ENCODE results near the gene PRDM16.

- no peak for TF ChIP-seq POLR2A (IDR thresholded peaks at IDR 0.05; ENCODE audit: borderline replicate concordance, extremely low read depth, insufficient read depth, insufficient read length)
- TF ChIP-seq CTCF (IDR thresholded peaks at IDR 0.05 in 2 of 3, conservative IDR thresholded peaks at IDR 0.05 in 1 of 3; ENCODE audit: borderline replicate concordance in 1 of 3, insufficient read depth in 1 of 3, low read depth in 2 of 3, low read length in 2 of 3), result no peak
- no peak for TF ChIP-seq ATF3 (IDR thresholded peaks at IDR 0.05)
- TF ChIP-seq JUND (IDR thresholded peaks at IDR 0.05), result no peak
- TF ChIP-seq POLR2AphosphoS5 (IDR thresholded peaks at IDR 0.05; ENCODE audit: low read depth, low read length), result no peak
- TF ChIP-seq EZH2 (IDR thresholded peaks at IDR 0.05), result no peak
Observed at GRCh38 chr1:3053366-3053980, 15.5 kb upstream of the PRDM16 start.
